DOHH2 (cell line): Measurements from ENCODE around the gene CRYBG1.

Source experiments
- H3F3A ChIP-seq: fragments of 200-600 bp; sonication (generic), shearing (Covaris generic); 2 replicates; pipeline ENCODE4 v1.6.0; 2016; ENCODE audit warnings: antibody characterized with exemption, mild to moderate bottlenecking; ENCODE audit not compliant: control insufficient read depth, insufficient read depth
- H3K27ac ChIP-seq: fragments of 200-600 bp; sonication (generic); 2 replicates; pipeline ENCODE4 v1.5.1; 2014; ENCODE audit warnings: low read depth, mild to moderate bottlenecking, low read length, moderate library complexity
- H3K27me3 ChIP-seq: fragments of 200-600 bp; sonication (generic); 2 replicates; pipeline ENCODE4 v1.6.1; 2014; ENCODE audit warnings: mild to moderate bottlenecking, low read length, mixed read lengths; ENCODE audit not compliant: control insufficient read depth
- H3K36me3 ChIP-seq: fragments of 200-600 bp; sonication (generic); 2 replicates; pipeline ENCODE4 v1.6.1; 2014; ENCODE audit warnings: mild to moderate bottlenecking, low read length, moderate library complexity, mixed read lengths; ENCODE audit not compliant: control insufficient read depth
- H3K4me1 ChIP-seq: fragments of 200-600 bp; sonication (generic); 2 replicates; pipeline ENCODE4 v1.6.1; 2014; ENCODE audit warnings: mild to moderate bottlenecking, low read length, mixed read lengths; ENCODE audit not compliant: control insufficient read depth
- H3K4me2 ChIP-seq: fragments of 200-600 bp; sonication (generic); 2 replicates; pipeline ENCODE4 v1.6.0; 2014; ENCODE audit warnings: mild to moderate bottlenecking, low read length, moderate library complexity
- H3K4me3 ChIP-seq: fragments of 200-600 bp; sonication (generic); 2 replicates; pipeline ENCODE4 v1.5.1; 2014; ENCODE audit warnings: mild to moderate bottlenecking, low read length, mixed read lengths
- H3K79me2 ChIP-seq: fragments of 200-600 bp; sonication (generic); 2 replicates; pipeline ENCODE4 v1.6.1; 2014; ENCODE audit warnings: mild to moderate bottlenecking, low read length, mixed read lengths; ENCODE audit not compliant: control insufficient read depth
- H3K9me2 ChIP-seq: fragments of 200-600 bp; sonication (generic); replicated peaks from 2 replicates; pipeline ENCODE4 v1.6.1; 2014; ENCODE audit warnings: mild to moderate bottlenecking, low read length, mixed read lengths; ENCODE audit not compliant: control insufficient read depth
- H3K9me3 ChIP-seq: fragments of 200-600 bp; sonication (generic); 2 replicates; pipeline ENCODE4 v1.6.1; 2014; ENCODE audit warnings: antibody characterized with exemption, low read length, mixed read lengths; ENCODE audit not compliant: control insufficient read depth, insufficient read depth
- H4K20me1 ChIP-seq: fragments of 200-600 bp; sonication (generic); 2 replicates; pipeline ENCODE4 v1.6.0; 2014; ENCODE audit warnings: low read depth, mild to moderate bottlenecking, antibody characterized with exemption, low read length, moderate library complexity; ENCODE audit not compliant: control insufficient read depth, insufficient read depth
- CTCF ChIP-seq: fragments of 200-600 bp; sonication (generic); IDR thresholded peaks from one replicate; pipeline ENCODE4 v1.5.1; 2014; ENCODE audit warnings: antibody characterized with exemption, mild to moderate bottlenecking, low read depth, low read length; ENCODE audit not compliant: poor library complexity, severe bottlenecking
- EZH2phosphoT487 ChIP-seq: fragments of 200-600 bp; sonication (generic); IDR thresholded peaks from 2 replicates; pipeline ENCODE4 v1.6.1; 2017; ENCODE audit warnings: borderline replicate concordance, mild to moderate bottlenecking, antibody characterized with exemption, low read length, moderate library complexity, mixed read lengths

The CRYBG1 gene

DNA sequence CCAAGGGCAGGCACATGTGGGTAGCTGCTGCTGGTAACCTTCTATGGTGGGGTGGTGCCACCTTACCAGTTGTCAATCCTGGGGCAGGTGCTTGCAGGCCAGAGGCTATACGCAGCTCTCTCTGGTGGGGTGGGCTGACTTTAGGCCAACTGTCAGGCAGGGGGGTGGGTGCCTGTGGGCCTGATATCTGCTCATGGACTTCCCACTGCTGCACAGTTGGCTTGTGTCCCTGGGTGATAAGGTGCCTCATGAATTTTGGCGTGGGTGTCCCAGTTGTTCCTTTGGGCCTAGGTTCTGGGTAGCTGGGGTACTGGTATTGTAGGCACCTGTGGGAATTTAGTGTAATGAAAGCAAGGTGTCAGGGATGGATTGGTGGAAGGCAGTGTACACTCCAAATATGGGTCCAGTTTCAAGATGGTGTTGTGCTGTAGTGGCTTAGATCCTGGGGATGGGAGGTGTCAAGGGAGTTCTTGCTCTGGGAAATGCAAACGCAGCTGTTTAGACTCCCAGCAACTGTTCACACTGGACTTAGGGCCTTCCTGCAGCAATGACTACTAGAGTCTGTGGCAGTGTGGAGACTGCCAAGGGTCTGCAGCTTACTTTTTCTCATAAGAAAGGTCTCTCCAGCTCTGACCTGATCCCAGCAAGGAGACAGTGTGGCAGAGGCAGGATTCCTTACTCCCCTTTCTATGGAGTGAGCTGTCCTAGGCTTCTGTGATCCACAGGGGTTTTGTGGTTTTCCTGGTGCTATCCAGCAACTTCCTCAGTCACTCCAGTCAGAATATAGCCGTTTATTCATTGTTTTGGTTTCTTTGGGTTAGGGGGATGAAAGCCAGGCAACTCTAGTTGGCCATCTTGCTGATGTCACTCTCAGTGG lies 128.2 kb downstream of the CRYBG1 start:
- Histone ChIP-seq H3K79me2 (no peaks in the 10 kb centered on the region), H3K27me3 (no peaks in the 10 kb centered on the region), H3K4me1 (no peaks in the 10 kb centered on the region), H3K9me3 (no peaks in the 10 kb centered on the region), H3K4me2 (no peak overlapping the region), H3K27ac (no peak overlapping the region), H3F3A (no peaks in the 10 kb centered on the region), H3K36me3 (no peaks in the 10 kb centered on the region), H3K9me2 (no peaks in the 10 kb centered on the region), H3K4me3 (no peak overlapping the region), H4K20me1 (no peaks in the 10 kb centered on the region)
- TF ChIP-seq CTCF (no peak), EZH2phosphoT487 (no peak)

DNA sequence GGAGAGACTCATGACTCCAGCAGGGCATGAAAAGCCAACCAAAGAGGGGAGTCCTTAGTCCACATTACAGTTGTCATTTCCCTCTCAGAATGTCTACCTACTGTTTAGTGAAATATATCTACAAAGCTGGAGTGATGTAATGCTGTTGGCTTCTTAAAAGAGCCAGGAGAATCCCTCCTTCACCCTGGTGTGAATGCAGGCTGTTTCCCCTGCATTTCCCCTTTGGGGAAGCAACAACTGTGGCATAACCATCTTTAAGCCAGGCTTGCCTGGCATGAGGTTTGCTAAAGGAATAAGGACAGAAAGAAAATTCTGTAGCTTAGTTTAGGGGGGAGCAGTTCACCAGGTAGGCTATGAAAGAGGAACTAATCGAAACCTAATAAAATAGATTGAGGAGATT lies 129.5 kb downstream of the CRYBG1 start:
- no peak overlapping the region for H3K27ac ChIP-seq
- no peak overlapping the region for H3K4me2 ChIP-seq
- H3K9me2 ChIP-seq, result no peaks in the 10 kb centered on the region
- no peaks in the 10 kb centered on the region for H3K27me3 ChIP-seq
- H3K4me3 ChIP-seq, result no peak overlapping the region
- no peaks in the 10 kb centered on the region for H3K79me2 ChIP-seq
- H3F3A ChIP-seq, result no peaks in the 10 kb centered on the region
- no peaks in the 10 kb centered on the region for H3K36me3 ChIP-seq
- no peaks in the 10 kb centered on the region for H4K20me1 ChIP-seq
- no peaks in the 10 kb centered on the region for H3K9me3 ChIP-seq
- H3K4me1 ChIP-seq, result no peaks in the 10 kb centered on the region
- TF ChIP-seq CTCF (no peak), EZH2phosphoT487 (no peak)

- Histone ChIP-seq H3F3A (no peaks in the 10 kb centered on the region), H3K4me2 (no peak overlapping the region), H3K27me3 (no peaks in the 10 kb centered on the region), H3K9me3 (no peaks in the 10 kb centered on the region), H3K4me1 (no peaks in the 10 kb centered on the region), H3K4me3 (no peak overlapping the region), H3K79me2 (no peaks in the 10 kb centered on the region), H3K9me2 (no peaks in the 10 kb centered on the region), H4K20me1 (no peaks in the 10 kb centered on the region), H3K36me3 (no peaks in the 10 kb centered on the region), H3K27ac (no peak overlapping the region)
- TF ChIP-seq CTCF (no peak), EZH2phosphoT487 (no peak)
These were observed 129.9 kb downstream of the CRYBG1 start for GRCh38 chr6:106490436-106490835.
